Measurements from ENCODE around the gene SNAP91.

DNA sequence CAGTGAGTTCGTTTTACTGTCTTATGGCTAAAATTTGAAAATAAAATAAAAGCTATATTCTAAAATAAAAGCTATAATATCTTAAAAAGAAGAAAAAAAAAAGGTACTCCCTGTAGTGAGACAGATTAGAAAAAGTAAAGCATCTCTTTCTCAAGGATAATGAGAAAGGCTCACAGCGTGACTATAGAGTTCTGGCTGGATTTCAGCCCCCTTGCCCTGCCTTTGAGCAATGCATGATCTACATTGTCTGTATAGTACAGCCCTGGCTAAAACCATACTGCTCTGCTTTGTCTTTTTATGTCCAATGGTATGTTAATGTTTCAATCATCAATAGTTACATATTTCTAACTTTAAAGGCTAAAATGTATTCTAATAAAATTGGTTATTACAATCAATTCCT is 105.3 kb downstream of the SNAP91 start:
- TF ChIP-seq MYC (IDR thresholded peaks at IDR 0.05; ENCODE audit: low read depth, low read length), result no peak
- TF ChIP-seq, protein P1, sequence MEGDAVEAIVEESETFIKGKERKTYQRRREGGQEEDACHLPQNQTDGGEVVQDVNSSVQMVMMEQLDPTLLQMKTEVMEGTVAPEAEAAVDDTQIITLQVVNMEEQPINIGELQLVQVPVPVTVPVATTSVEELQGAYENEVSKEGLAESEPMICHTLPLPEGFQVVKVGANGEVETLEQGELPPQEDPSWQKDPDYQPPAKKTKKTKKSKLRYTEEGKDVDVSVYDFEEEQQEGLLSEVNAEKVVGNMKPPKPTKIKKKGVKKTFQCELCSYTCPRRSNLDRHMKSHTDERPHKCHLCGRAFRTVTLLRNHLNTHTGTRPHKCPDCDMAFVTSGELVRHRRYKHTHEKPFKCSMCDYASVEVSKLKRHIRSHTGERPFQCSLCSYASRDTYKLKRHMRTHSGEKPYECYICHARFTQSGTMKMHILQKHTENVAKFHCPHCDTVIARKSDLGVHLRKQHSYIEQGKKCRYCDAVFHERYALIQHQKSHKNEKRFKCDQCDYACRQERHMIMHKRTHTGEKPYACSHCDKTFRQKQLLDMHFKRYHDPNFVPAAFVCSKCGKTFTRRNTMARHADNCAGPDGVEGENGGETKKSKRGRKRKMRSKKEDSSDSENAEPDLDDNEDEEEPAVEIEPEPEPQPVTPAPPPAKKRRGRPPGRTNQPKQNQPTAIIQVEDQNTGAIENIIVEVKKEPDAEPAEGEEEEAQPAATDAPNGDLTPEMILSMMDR (IDR thresholded peaks at IDR 0.05; ENCODE audit: low read depth, low read length), result no peak
- TF ChIP-seq POLR2A (IDR thresholded peaks at IDR 0.05; ENCODE audit: extremely low read depth, insufficient read length), result no peak
